Peyer's patch (tissue), 4 donors: ENCODE data around the gene OSBPL3.

Source experiments
- POLR2A ChIP-seq, 2 donors: fragments of 450-650 bp; IDR thresholded peaks; one replicate each; pipeline ENCODE4 v1.5.1; 2017; ENCODE audit warnings: antibody characterized with exemption in 2 of 2, mild to moderate bottlenecking in 2 of 2, moderate library complexity in 2 of 2
- TF ChIP-seq, protein P1 (sequence below), 6 experiments: fragments of 450-650 bp in 4 of 6; fragments of 200-600 bp in 2 of 6; sonication (generic) in 1 of 6; IDR thresholded peaks; one replicate each; pipeline ENCODE4 v1.5.1; 2017 to 2019; ENCODE audit warnings: antibody characterized with exemption in 6 of 6, mild to moderate bottlenecking in 3 of 6, moderate library complexity in 1 of 6

DNA sequence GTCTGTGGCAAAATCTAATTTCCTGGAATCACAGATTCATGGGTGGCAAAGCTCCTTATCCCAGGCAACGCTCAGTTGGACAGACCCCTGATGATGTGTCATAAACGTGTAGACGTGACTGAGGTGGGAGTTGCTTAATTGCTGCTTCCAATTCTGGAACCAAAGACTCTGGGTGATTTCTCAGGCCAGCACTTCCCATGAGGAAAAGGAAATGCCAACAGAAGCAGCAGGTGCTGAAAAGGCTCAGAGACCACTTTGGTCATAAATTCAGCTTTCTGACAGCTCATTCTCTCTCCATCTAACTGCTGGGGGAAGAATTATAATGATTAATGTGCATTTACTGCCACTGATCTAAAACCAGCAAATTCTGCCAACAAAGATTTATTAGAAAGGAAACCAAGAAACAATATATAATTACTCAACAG, 88.7 kb downstream of the OSBPL3 start:
- TF ChIP-seq, protein P1, sequence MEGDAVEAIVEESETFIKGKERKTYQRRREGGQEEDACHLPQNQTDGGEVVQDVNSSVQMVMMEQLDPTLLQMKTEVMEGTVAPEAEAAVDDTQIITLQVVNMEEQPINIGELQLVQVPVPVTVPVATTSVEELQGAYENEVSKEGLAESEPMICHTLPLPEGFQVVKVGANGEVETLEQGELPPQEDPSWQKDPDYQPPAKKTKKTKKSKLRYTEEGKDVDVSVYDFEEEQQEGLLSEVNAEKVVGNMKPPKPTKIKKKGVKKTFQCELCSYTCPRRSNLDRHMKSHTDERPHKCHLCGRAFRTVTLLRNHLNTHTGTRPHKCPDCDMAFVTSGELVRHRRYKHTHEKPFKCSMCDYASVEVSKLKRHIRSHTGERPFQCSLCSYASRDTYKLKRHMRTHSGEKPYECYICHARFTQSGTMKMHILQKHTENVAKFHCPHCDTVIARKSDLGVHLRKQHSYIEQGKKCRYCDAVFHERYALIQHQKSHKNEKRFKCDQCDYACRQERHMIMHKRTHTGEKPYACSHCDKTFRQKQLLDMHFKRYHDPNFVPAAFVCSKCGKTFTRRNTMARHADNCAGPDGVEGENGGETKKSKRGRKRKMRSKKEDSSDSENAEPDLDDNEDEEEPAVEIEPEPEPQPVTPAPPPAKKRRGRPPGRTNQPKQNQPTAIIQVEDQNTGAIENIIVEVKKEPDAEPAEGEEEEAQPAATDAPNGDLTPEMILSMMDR (IDR thresholded peaks at IDR 0.05), result no peak
- TF ChIP-seq POLR2A (IDR thresholded peaks at IDR 0.05), result no peak
